ENCODE measurements around the gene MAGI2. TPM values are rescaled to one million over a fixed set of nuclear protein-coding genes. Genes with fewer than 3 reads are reported as not detected.

Gene MAGI2
- total and polyA plus RNA-seq, 2 donors (not counting 3 experiments of a cell fraction or from before 2014, with no cell fraction given) = 0.28 to 6.0 TPM

DNA sequence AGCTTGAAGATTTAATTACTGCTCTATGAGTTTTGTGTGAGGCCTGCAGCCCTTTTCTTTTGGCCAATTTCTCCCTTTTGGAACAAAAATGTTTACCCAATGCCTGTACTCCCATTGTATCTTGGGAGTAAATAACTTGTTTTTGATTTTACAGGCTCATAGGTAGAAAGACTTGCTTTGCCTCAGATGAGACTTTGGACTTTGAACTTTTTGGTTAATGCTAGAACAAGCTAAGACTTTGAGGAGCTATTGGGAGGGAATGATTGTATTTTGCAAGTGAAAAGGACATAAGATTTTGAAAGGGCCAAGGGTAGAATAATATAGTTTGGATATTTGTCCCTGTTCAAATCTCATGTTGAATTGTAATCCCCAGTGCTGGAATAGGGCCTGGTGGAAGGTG is 152.0 kb downstream of the MAGI2 start:
- dilution Hi-C loops (cut with MboI; ENCODE audit: extremely low pct_ligation_motif_present, low sequenced_read_pairs) = no loop called here
- BruUV-seq (replicated peaks) = no TSS peak
- DNase-seq (ENCODE audit: low read depth, low spot score) = no peak
- Histone ChIP-seq H3K9me1 (replicated peaks; ENCODE audit: control insufficient read depth, extremely low read depth, insufficient read depth, low read length) (no peaks in the 10 kb centered on the region), H2AFZ (ENCODE audit: low read depth, low read length) (no peak overlapping the region), H3K36me3 (ENCODE audit: control insufficient read depth in 2 of 2, extremely low read depth in 1 of 2, insufficient read depth in 2 of 2, low read length in 2 of 2) (no peaks in the 10 kb centered on the region), H3K4me1 (ENCODE audit: control insufficient read depth, extremely low read depth, insufficient read depth, low read length) (no peaks in the 10 kb centered on the region), H3K79me2 (ENCODE audit: control insufficient read depth, insufficient read depth, low read length) (no peaks in the 10 kb centered on the region), H3K9ac (replicated peaks; ENCODE audit: extremely low read depth, insufficient read depth, low read length) (no peak overlapping the region), H3K4me3 (replicated peaks in 1 of 3; ENCODE audit: insufficient read depth in 1 of 3, low read depth in 1 of 3, low read length in 3 of 3) (no peak overlapping the region), H4K20me1 (replicated peaks; ENCODE audit: control insufficient read depth, extremely low read depth, insufficient read depth, low read length) (no peaks in the 10 kb centered on the region), H3K27ac (ENCODE audit: insufficient read depth, low read depth, low read length) (no peak overlapping the region), H3K9me3 (replicated peaks; ENCODE audit: control insufficient read depth, insufficient read depth, low read length) (no peaks in the 10 kb centered on the region), H3K4me2 (ENCODE audit: insufficient read depth, low read length) (no peak overlapping the region), H3K27me3 (ENCODE audit: control insufficient read depth in 2 of 2, insufficient read depth in 2 of 2, low read length in 2 of 2) (no peaks in the 10 kb centered on the region)
- TF ChIP-seq EZH2 (IDR thresholded peaks at IDR 0.05; ENCODE audit: borderline replicate concordance, low read depth, low read length, severe bottlenecking) = no peak
- TF ChIP-seq MYC (IDR thresholded peaks at IDR 0.05; ENCODE audit: low read depth, low read length) = no peak
- TF ChIP-seq POLR2A (IDR thresholded peaks at IDR 0.05; ENCODE audit: low read depth, low read length) = no peak
- TF ChIP-seq GATA2 (IDR thresholded peaks at IDR 0.05; ENCODE audit: insufficient read depth, insufficient read length, low read depth, low read length) = no peak
- TF ChIP-seq JUN (IDR thresholded peaks at IDR 0.05; ENCODE audit: borderline replicate concordance, insufficient read depth, insufficient read length, low read depth) = no peak
- no peak for TF ChIP-seq FOS (IDR thresholded peaks at IDR 0.05; ENCODE audit: borderline replicate concordance, insufficient read depth, low read length)
- TF ChIP-seq, protein P1, sequence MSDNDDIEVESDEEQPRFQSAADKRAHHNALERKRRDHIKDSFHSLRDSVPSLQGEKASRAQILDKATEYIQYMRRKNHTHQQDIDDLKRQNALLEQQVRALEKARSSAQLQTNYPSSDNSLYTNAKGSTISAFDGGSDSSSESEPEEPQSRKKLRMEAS (IDR thresholded peaks at IDR 0.05; ENCODE audit: insufficient read depth, insufficient read length) = no peak
- TF ChIP-seq, protein P2, sequence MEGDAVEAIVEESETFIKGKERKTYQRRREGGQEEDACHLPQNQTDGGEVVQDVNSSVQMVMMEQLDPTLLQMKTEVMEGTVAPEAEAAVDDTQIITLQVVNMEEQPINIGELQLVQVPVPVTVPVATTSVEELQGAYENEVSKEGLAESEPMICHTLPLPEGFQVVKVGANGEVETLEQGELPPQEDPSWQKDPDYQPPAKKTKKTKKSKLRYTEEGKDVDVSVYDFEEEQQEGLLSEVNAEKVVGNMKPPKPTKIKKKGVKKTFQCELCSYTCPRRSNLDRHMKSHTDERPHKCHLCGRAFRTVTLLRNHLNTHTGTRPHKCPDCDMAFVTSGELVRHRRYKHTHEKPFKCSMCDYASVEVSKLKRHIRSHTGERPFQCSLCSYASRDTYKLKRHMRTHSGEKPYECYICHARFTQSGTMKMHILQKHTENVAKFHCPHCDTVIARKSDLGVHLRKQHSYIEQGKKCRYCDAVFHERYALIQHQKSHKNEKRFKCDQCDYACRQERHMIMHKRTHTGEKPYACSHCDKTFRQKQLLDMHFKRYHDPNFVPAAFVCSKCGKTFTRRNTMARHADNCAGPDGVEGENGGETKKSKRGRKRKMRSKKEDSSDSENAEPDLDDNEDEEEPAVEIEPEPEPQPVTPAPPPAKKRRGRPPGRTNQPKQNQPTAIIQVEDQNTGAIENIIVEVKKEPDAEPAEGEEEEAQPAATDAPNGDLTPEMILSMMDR (IDR thresholded peaks at IDR 0.05; ENCODE audit: extremely low read depth in 1 of 2, insufficient read depth in 1 of 2, low read depth in 1 of 2, low read length in 2 of 2) = no peak
- no peak for TF ChIP-seq POLR2AphosphoS5 (IDR thresholded peaks at IDR 0.05; ENCODE audit: insufficient read depth, low read depth, low read length)
- intact Hi-C loops (cut with micrococcal nuclease) = no loop called here
- POLR2A ChIA-PET = no interaction called here
- no peak for FAIRE-seq
- CTCF ChIA-PET = interaction anchor here (1.3 to 3.0 kb wide), 3 partner anchors 440 to 746 kb away, joined by 3 to 12 read pairs (median 4); no protein-coding TSS in a partner anchor
